ENCODE results near the gene KCNQ1. TPM values are rescaled to one million over a fixed set of nuclear protein-coding genes. Genes with fewer than 3 reads are reported as not detected.

The KCNQ1 gene
- total RNA-seq, 2 experiments from 2014 or later: 10.7 to 10.8 TPM

- Mint-ChIP-seq H3K27ac (no peak overlapping the region), H3K36me3 (peaks cover 28% of the 10 kb centered on the region), H3K27me3 (no peaks in the 10 kb centered on the region), H3K4me3 (no peak overlapping the region), H3K4me1 (ENCODE audit: low read depth) (no peaks in the 10 kb centered on the region), H3K9me3 (peaks cover 38% of the 10 kb centered on the region)
- intact Hi-C loops (cut with micrococcal nuclease): no loop called here
- no peak for DNase-seq
- ChIA-PET CTCF (no interaction called here), POLR2A (no interaction called here)
Observed at GRCh38 chr11:2825889-2826678, 381.3 kb downstream of the KCNQ1 start.

GRCh38 chr11:2826679-2827056 is 381.9 kb downstream of the KCNQ1 start:
- no peak overlapping the region for H3K27ac Mint-ChIP-seq
- peaks cover 27% of the 10 kb centered on the region for H3K36me3 Mint-ChIP-seq
- ChIA-PET POLR2A (no interaction called here), CTCF (no interaction called here)
- intact Hi-C loops (cut with micrococcal nuclease): no loop called here
- DNase-seq: no peak
- H3K4me3 Mint-ChIP-seq: no peak overlapping the region
- H3K27me3 Mint-ChIP-seq: no peaks in the 10 kb centered on the region
- peaks cover 36% of the 10 kb centered on the region for H3K9me3 Mint-ChIP-seq
- no peaks in the 10 kb centered on the region for H3K4me1 Mint-ChIP-seq (ENCODE audit: low read depth)

GRCh38 chr11:2827256-2827655 is 382.4 kb downstream of the KCNQ1 start:
- H3K4me3 Mint-ChIP-seq: no peak overlapping the region
- ChIA-PET POLR2A (no interaction called here), CTCF (no interaction called here)
- H3K9me3 Mint-ChIP-seq: peaks cover 32% of the 10 kb centered on the region
- peaks cover 24% of the 10 kb centered on the region for H3K36me3 Mint-ChIP-seq
- intact Hi-C loops (cut with micrococcal nuclease): no loop called here
- no peaks in the 10 kb centered on the region for H3K4me1 Mint-ChIP-seq (ENCODE audit: low read depth)
- no peak overlapping the region for H3K27ac Mint-ChIP-seq
- no peak for DNase-seq
- no peaks in the 10 kb centered on the region for H3K27me3 Mint-ChIP-seq

- Mint-ChIP-seq H3K27ac (no peak overlapping the region), H3K4me1 (ENCODE audit: low read depth) (no peaks in the 10 kb centered on the region), H3K27me3 (no peaks in the 10 kb centered on the region), H3K9me3 (peaks cover 26% of the 10 kb centered on the region), H3K36me3 (peaks cover 19% of the 10 kb centered on the region), H3K4me3 (no peak overlapping the region)
- intact Hi-C loops (cut with micrococcal nuclease): no loop called here
- no peak for DNase-seq
- ChIA-PET CTCF (no interaction called here), POLR2A (no interaction called here)
Observed at GRCh38 chr11:2827792-2828191, 383.0 kb downstream of the KCNQ1 start.

GRCh38 chr11:2828585-2829330 is 383.9 kb downstream of the KCNQ1 start:
- ChIA-PET POLR2A (no interaction called here), CTCF (no interaction called here)
- no peaks in the 10 kb centered on the region for H3K4me1 Mint-ChIP-seq (ENCODE audit: low read depth)
- H3K27ac Mint-ChIP-seq: no peak overlapping the region
- H3K36me3 Mint-ChIP-seq: peaks cover 17% of the 10 kb centered on the region
- peaks cover 24% of the 10 kb centered on the region for H3K9me3 Mint-ChIP-seq
- intact Hi-C loops (cut with micrococcal nuclease): no loop called here
- H3K4me3 Mint-ChIP-seq: no peak overlapping the region
- H3K27me3 Mint-ChIP-seq: no peaks in the 10 kb centered on the region
- DNase-seq: no peak

- Mint-ChIP-seq H3K36me3 (peaks cover 17% of the 10 kb centered on the region), H3K4me3 (no peak overlapping the region), H3K9me3 (peaks cover 24% of the 10 kb centered on the region), H3K4me1 (ENCODE audit: low read depth) (no peaks in the 10 kb centered on the region), H3K27me3 (no peaks in the 10 kb centered on the region), H3K27ac (no peak overlapping the region)
- no peak for DNase-seq
- CTCF ChIA-PET: no interaction called here
- POLR2A ChIA-PET: no interaction called here
- intact Hi-C loops (cut with micrococcal nuclease): no loop called here
Observed at GRCh38 chr11:2830030-2830812, 385.4 kb downstream of the KCNQ1 start.

GRCh38 chr11:2830886-2831285 is 386.1 kb downstream of the KCNQ1 start:
- DNase-seq: no peak
- H3K9me3 Mint-ChIP-seq: peaks cover 24% of the 10 kb centered on the region
- H3K4me1 Mint-ChIP-seq (ENCODE audit: low read depth): no peaks in the 10 kb centered on the region
- POLR2A ChIA-PET: no interaction called here
- CTCF ChIA-PET: no interaction called here
- H3K36me3 Mint-ChIP-seq: peaks cover 17% of the 10 kb centered on the region
- H3K4me3 Mint-ChIP-seq: no peak overlapping the region
- no peaks in the 10 kb centered on the region for H3K27me3 Mint-ChIP-seq
- no peak overlapping the region for H3K27ac Mint-ChIP-seq
- intact Hi-C loops (cut with micrococcal nuclease): no loop called here

GRCh38 chr11:2831781-2832532 is 387.1 kb downstream of the KCNQ1 start:
- DNase-seq: no peak
- Mint-ChIP-seq H3K27me3 (no peaks in the 10 kb centered on the region), H3K36me3 (peaks cover 17% of the 10 kb centered on the region), H3K9me3 (peaks cover 22% of the 10 kb centered on the region), H3K27ac (no peak overlapping the region), H3K4me3 (no peak overlapping the region), H3K4me1 (ENCODE audit: low read depth) (no peaks in the 10 kb centered on the region)
- intact Hi-C loops (cut with micrococcal nuclease): no loop called here
- POLR2A ChIA-PET: no interaction called here
- CTCF ChIA-PET: no interaction called here

- no peak for DNase-seq
- Mint-ChIP-seq H3K36me3 (peaks cover 16% of the 10 kb centered on the region), H3K4me1 (ENCODE audit: low read depth) (no peaks in the 10 kb centered on the region), H3K27ac (no peak overlapping the region), H3K9me3 (peaks cover 21% of the 10 kb centered on the region), H3K27me3 (no peaks in the 10 kb centered on the region), H3K4me3 (no peak overlapping the region)
- CTCF ChIA-PET: no interaction called here
- intact Hi-C loops (cut with micrococcal nuclease): no loop called here
- POLR2A ChIA-PET: no interaction called here
Observed at GRCh38 chr11:2832533-2833020, 387.8 kb downstream of the KCNQ1 start.

GRCh38 chr11:2833051-2833715 is 388.4 kb downstream of the KCNQ1 start:
- DNase-seq: no peak
- CTCF ChIA-PET: no interaction called here
- Mint-ChIP-seq H3K4me1 (ENCODE audit: low read depth) (no peaks in the 10 kb centered on the region), H3K4me3 (no peak overlapping the region), H3K9me3 (peaks cover 14% of the 10 kb centered on the region), H3K36me3 (peaks cover 10% of the 10 kb centered on the region), H3K27ac (no peak overlapping the region), H3K27me3 (no peaks in the 10 kb centered on the region)
- intact Hi-C loops (cut with micrococcal nuclease): no loop called here
- POLR2A ChIA-PET: no interaction called here

- H3K4me3 Mint-ChIP-seq: no peak overlapping the region
- POLR2A ChIA-PET: no interaction called here
Observed at GRCh38 chr11:2833716-2834502, 389.1 kb downstream of the KCNQ1 start.

More at GRCh38 chr11:2833716-2834502, 389.1 kb downstream of the KCNQ1 start:
- no peak for DNase-seq
- H3K4me1 Mint-ChIP-seq (ENCODE audit: low read depth): no peaks in the 10 kb centered on the region
- H3K36me3 Mint-ChIP-seq: peaks cover 4% of the 10 kb centered on the region
- H3K9me3 Mint-ChIP-seq: peaks cover 7% of the 10 kb centered on the region
- H3K27me3 Mint-ChIP-seq: no peaks in the 10 kb centered on the region
- H3K27ac Mint-ChIP-seq: no peak overlapping the region
- intact Hi-C loops (cut with micrococcal nuclease): no loop called here
- CTCF ChIA-PET: no interaction called here

All from activated CD4-positive, alpha-beta memory T cell treated with anti-CD3 and anti-CD28 coated beads for 36 hours (primary cell).